Measurements from ENCODE around the gene MAD2L1. TPM values are rescaled to one million over a fixed set of nuclear protein-coding genes. Genes with fewer than 3 reads are reported as not detected.

MAD2L1 gene
- total and polyA plus RNA-seq, 2 of the 4 experiments (the other 2 are of a cell fraction): 13.6 to 15.2 TPM

GRCh38 chr4:120034913-120035312, 31.7 kb downstream of the MAD2L1 start:
- intact Hi-C loops (cut with micrococcal nuclease) (no loop called here), in situ Hi-C loops (cut with MboI; ENCODE audit: low sequenced_read_pairs) (no loop called here), dilution Hi-C loops (cut with HindIII; ENCODE audit: low sequenced_read_pairs, unreplicated experiment) (no loop called here)
- Histone ChIP-seq H4K5ac (ENCODE audit: low read depth, low read length) (no peak overlapping the region), H2AFZ (replicated peaks; ENCODE audit: low read length, poor library complexity) (no peak overlapping the region), H3K27ac (ENCODE audit: insufficient read depth, low read length) (no peak overlapping the region), H4K91ac (ENCODE audit: insufficient read depth, low read depth, low read length) (no peak overlapping the region), H2BK15ac (ENCODE audit: low read depth, low read length) (no peak overlapping the region), H3K4me2 (ENCODE audit: low read depth, low read length) (no peak overlapping the region), H2AK5ac (ENCODE audit: low read depth, low read length) (no peak overlapping the region), H2AK9ac (replicated peaks; ENCODE audit: low read depth, low read length, poor library complexity) (no peak overlapping the region), H4K20me1 (ENCODE audit: insufficient read depth, low read length) (no peaks in the 10 kb centered on the region), H3K9me1 (ENCODE audit: insufficient read depth, low read length) (no peaks in the 10 kb centered on the region), H3K23ac (ENCODE audit: low read depth, low read length) (no peak overlapping the region), H2BK20ac (ENCODE audit: low read depth, low read length) (no peak overlapping the region), H3K9ac (ENCODE audit: low read depth, low read length) (no peak overlapping the region), H4K8ac (ENCODE audit: low read depth in 2 of 2, low read length in 2 of 2) (peak overlapping the region in 1 of 2 experiments; percentile 9; a peak in 1 of 4 replicates), H3K27me3 (ENCODE audit: control insufficient read depth, insufficient read depth, low read length) (no peaks in the 10 kb centered on the region), H3K9me3 (ENCODE audit: control insufficient read depth, insufficient read depth, low read length) (no peaks in the 10 kb centered on the region), H3K14ac (replicated peaks; ENCODE audit: low read depth, low read length) (no peak overlapping the region), H2BK120ac (ENCODE audit: low read depth, low read length) (no peak overlapping the region), H3K4me3 (ENCODE audit: insufficient read depth, low read depth, low read length) (no peak overlapping the region), H3K79me1 (ENCODE audit: low read depth in 1 of 2, low read length in 2 of 2) (no peaks in the 10 kb centered on the region), H3K4ac (ENCODE audit: low read depth, low read length) (no peak overlapping the region), H3K56ac (ENCODE audit: extremely low read depth, insufficient read depth, low read length) (no peak overlapping the region), H2BK5ac (ENCODE audit: low read depth, low read length, poor library complexity, severe bottlenecking) (no peak overlapping the region), H3K18ac (ENCODE audit: low read depth, low read length) (no peak overlapping the region), H3K4me1 (ENCODE audit: control insufficient read depth, insufficient read depth, low read length) (no peaks in the 10 kb centered on the region), H3K36me3 (ENCODE audit: control insufficient read depth, insufficient read depth, low read length) (no peaks in the 10 kb centered on the region)
- peak; percentile 53 for ATAC-seq (ENCODE audit: low read depth)
- no peak for TF ChIP-seq POLR2A (IDR thresholded peaks at IDR 0.05; ENCODE audit: low read depth, low read length)
- TF ChIP-seq CHD1 (IDR thresholded peaks at IDR 0.05; ENCODE audit: low read depth, low read length): no peak
- no peak for TF ChIP-seq CEBPB (IDR thresholded peaks at IDR 0.05; ENCODE audit: low read depth, low read length)
- TF ChIP-seq NFE2L2 (IDR thresholded peaks at IDR 0.05; ENCODE audit: low read depth, low read length): no peak
- TF ChIP-seq USF2 (IDR thresholded peaks at IDR 0.05; ENCODE audit: low read depth, low read length): no peak
- no peak for TF ChIP-seq MAZ (IDR thresholded peaks at IDR 0.05; ENCODE audit: borderline replicate concordance, low read depth, low read length)
- no peak for TF ChIP-seq BHLHE40 (IDR thresholded peaks at IDR 0.05; ENCODE audit: low read depth, low read length)
- TF ChIP-seq RFX5 (IDR thresholded peaks at IDR 0.05; ENCODE audit: low read depth, low read length): no peak
- no peak for TF ChIP-seq RCOR1 (IDR thresholded peaks at IDR 0.05; ENCODE audit: insufficient replicate concordance, low read length)
- no peak for TF ChIP-seq ELK1 (IDR thresholded peaks at IDR 0.05; ENCODE audit: borderline replicate concordance, low read depth, low read length)
- no peak for TF ChIP-seq MXI1 (IDR thresholded peaks at IDR 0.05; ENCODE audit: borderline replicate concordance, low read depth, low read length)
- TF ChIP-seq SMC3 (IDR thresholded peaks at IDR 0.05; ENCODE audit: low read depth, low read length): no peak
- TF ChIP-seq MAFK (IDR thresholded peaks at IDR 0.05; ENCODE audit: low read depth, low read length): no peak
- no TSS peak for BruUV-seq (replicated peaks)
- DNase-seq: peak; percentile 29
- ChIA-PET POLR2A (ENCODE audit: unreplicated experiment) (no interaction called here), CTCF (no interaction called here)
- WGBS, 2 experiments (ENCODE audit: extremely low coverage in 2 of 2, insufficient read length in 1 of 2): 88% methylated on average over 1 of the region's 2 CpGs; no CpG with 5 or more reads in 1 of the 2 experiments

Data from IMR-90 (cell line).